HUES48 (cell line): ENCODE measurements around the gene METTL15.
"Not testable (repeated sequence)": the region's sequence is repeated elsewhere in the genome, so short reads cannot be mapped to it uniquely, and the experiment has no call there.

Experiments used
- H3K27ac ChIP-seq: one replicate; pipeline ENCODE4 v1.7.0; 2013; ENCODE audit warnings: low read depth, low read length, inconsistent platforms
- H3K27me3 ChIP-seq: 2 replicates; pipeline ENCODE4 v1.6.1; 2013; ENCODE audit warnings: mild to moderate bottlenecking, low read length; ENCODE audit not compliant: control insufficient read depth, insufficient read depth
- H3K36me3 ChIP-seq: 2 replicates; pipeline ENCODE4 v1.6.1; 2013; ENCODE audit warnings: low read length; ENCODE audit not compliant: control insufficient read depth, insufficient read depth
- H3K4me1 ChIP-seq: 2 replicates; pipeline ENCODE4 v1.6.1; 2013; ENCODE audit warnings: mild to moderate bottlenecking, low read length; ENCODE audit not compliant: control insufficient read depth, insufficient read depth
- H3K4me3 ChIP-seq: 2 replicates; pipeline ENCODE4 v1.5.1; 2013; ENCODE audit warnings: mild to moderate bottlenecking, low read depth, low read length
- H3K9ac ChIP-seq: 2 replicates; pipeline ENCODE4 v1.6.1; 2013; ENCODE audit warnings: mild to moderate bottlenecking, low read depth, low read length, moderate library complexity
- H3K9me3 ChIP-seq: 2 replicates; pipeline ENCODE4 v1.6.1; 2013; ENCODE audit warnings: low read length; ENCODE audit not compliant: control insufficient read depth, insufficient read depth

The METTL15 gene

DNA sequence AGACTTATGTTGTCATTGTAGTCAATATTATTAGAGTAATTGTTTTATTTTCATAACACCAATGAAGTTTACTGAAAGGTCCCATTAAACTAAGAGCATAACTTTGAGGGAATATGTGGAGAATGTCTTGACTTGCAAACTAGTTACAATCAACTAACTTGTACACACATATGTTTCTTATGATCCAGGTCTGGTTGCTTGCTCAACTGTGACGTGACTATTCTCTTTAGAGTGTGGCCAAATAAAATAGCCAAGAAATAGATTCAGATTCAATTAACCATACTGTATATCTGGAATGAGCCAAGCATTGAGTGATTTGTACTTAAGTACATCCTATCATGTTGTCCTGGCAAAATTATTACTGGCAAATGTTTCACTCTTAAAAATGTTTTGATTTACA is 101.7 kb downstream of the METTL15 start:
- Histone ChIP-seq H3K9ac (no peak overlapping the region), H3K27ac (no peak overlapping the region), H3K27me3 (no peaks in the 10 kb centered on the region)

DNA sequence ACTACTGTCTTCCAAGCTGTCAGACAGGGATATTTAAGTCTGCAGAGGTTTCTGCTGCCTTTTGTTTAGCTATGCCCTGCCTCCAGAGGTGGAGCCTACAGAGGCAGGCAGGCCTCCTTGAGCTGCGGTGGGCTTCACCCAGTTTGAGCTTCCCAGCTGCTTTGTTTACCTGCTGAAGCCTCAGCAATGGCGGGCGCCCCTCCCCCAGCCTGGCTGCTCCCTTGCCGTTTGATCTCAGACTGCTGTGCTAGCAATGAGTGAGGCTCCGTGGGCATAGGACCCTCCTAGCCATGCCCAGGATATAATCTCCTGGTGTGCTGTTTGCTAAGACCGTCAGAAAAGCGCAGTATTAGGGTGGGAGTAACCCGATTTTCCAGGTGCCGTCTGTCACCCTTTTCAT is 113.9 kb downstream of the METTL15 start:
- not testable (repeated sequence) for H3K4me3 ChIP-seq, H3K9me3 ChIP-seq, H3K27me3 ChIP-seq, H3K36me3 ChIP-seq, H3K9ac ChIP-seq, H3K4me1 ChIP-seq, H3K27ac ChIP-seq

More for the DNA sequence above, 101.7 kb downstream of the METTL15 start:
- no peak overlapping the region for H3K4me3 ChIP-seq
- H3K36me3 ChIP-seq: no peaks in the 10 kb centered on the region
- H3K9me3 ChIP-seq: no peaks in the 10 kb centered on the region
- H3K4me1 ChIP-seq: no peaks in the 10 kb centered on the region

DNA sequence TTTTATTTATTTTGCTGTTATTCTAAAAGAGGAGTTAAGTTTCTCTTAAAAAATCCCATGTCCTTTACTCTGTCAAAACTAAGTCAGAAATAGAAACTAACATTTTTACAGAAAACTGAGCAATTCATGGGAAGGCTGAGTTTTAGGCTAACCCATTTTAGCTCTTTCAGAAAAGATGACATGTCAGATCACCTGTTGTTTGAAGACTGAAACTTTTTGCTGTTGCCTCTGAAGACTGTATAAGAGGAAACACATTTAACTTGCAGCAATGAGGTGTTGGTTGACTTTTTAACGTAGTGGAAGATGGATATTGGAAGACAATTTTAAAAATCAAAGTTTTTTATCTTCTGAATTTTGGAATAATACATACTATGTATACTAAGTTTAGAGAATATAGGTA is 115.4 kb downstream of the METTL15 start:
- H3K9me3 ChIP-seq: peaks cover 5% of the 10 kb centered on the region; the same call in 1 of the 2 replicates
- H3K27ac ChIP-seq: no peak overlapping the region
- no peak overlapping the region for H3K4me3 ChIP-seq
- H3K4me1 ChIP-seq: no peaks in the 10 kb centered on the region
- no peaks in the 10 kb centered on the region for H3K27me3 ChIP-seq
- H3K36me3 ChIP-seq: no peaks in the 10 kb centered on the region
- H3K9ac ChIP-seq: no peak overlapping the region

DNA sequence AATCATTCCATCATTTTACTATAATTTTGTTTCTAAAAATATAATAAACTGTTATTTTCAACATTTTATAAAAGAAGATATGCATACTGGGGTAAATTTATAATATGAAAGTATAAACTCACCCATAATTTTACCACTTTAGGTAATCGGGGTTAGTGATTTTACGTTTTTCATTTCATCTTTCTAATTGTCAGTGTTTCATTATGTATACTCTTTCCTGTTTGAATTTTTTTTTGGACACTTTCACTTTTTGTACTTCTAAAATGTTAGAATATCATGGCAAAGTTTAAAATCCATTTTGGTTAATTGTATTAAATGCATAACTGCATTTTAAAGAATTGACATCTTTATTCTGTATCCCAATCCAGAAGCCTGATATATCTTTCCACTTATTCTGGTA is 115.8 kb downstream of the METTL15 start:
- Histone ChIP-seq H3K36me3 (no peaks in the 10 kb centered on the region), H3K9ac (no peak overlapping the region), H3K9me3 (peaks cover 5% of the 10 kb centered on the region; the same call in 1 of the 2 replicates), H3K4me1 (no peaks in the 10 kb centered on the region), H3K4me3 (no peak overlapping the region), H3K27ac (no peak overlapping the region), H3K27me3 (no peaks in the 10 kb centered on the region)

DNA sequence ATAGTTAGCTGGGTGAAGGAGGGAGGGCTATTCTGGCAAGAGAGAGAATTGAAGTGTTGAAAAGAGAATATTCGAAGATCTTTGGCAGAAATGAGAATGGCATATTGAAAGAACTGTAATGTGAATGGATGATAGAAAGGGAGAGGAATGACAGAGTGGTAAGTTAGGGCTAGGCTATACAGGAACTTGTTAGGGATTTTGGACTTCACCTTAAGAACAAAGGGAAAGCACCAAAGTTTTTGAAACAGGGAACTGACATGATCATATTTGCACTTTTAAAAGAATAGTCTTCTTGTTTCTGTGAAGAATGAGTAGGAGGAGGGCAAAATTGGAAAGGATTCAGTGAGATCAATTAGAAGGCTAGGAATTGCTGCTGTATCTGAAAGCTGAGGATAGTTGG is 119.3 kb downstream of the METTL15 start:
- Histone ChIP-seq H3K9me3 (0 out of 2 replicates have a peak, but pooled peaks cover under 1% of the 10 kb centered on the region), H3K36me3 (no peaks in the 10 kb centered on the region)

DNA sequence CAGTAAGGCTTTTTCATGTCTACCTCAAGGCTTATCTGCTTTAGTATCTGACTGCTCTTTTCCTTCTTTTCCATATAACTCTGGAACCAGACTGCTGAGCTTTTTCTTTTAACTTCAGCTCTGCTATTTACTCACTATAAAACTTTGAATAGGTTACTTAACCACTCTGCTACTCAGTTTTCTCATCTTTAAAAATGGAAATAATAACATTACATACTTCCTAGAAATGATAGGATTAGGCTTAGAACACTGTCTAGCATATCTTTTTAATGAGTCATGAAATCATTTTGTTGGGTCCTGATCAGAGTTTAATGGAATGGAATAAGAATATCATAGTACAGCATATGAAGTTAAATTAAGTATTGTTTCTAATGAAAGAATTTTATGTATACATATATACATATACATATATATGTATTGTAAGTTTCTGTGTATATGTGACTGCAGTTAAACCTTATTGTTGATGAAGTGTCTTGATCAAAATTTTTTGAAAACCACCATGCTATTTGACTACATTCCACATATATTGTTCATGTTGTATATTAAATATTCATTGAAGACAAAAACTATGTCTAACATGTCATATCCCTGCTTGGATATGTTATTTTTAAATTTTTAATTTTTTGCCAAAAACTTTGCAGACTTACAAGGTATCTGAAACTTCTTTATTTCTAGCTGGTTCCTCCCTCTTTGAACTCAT is 120.2 kb downstream of the METTL15 start:
- no peaks in the 10 kb centered on the region for H3K36me3 ChIP-seq
- no peak overlapping the region for H3K4me3 ChIP-seq
- H3K9me3 ChIP-seq: no peaks in the 10 kb centered on the region
- H3K9ac ChIP-seq: no peak overlapping the region
- H3K4me1 ChIP-seq: no peaks in the 10 kb centered on the region
- H3K27me3 ChIP-seq: no peaks in the 10 kb centered on the region
- H3K27ac ChIP-seq: no peak overlapping the region

More for the DNA sequence above, 119.3 kb downstream of the METTL15 start:
- H3K27me3 ChIP-seq: no peaks in the 10 kb centered on the region
- H3K4me3 ChIP-seq: no peak overlapping the region
- no peaks in the 10 kb centered on the region for H3K4me1 ChIP-seq
- H3K27ac ChIP-seq: no peak overlapping the region
- H3K9ac ChIP-seq: no peak overlapping the region

DNA sequence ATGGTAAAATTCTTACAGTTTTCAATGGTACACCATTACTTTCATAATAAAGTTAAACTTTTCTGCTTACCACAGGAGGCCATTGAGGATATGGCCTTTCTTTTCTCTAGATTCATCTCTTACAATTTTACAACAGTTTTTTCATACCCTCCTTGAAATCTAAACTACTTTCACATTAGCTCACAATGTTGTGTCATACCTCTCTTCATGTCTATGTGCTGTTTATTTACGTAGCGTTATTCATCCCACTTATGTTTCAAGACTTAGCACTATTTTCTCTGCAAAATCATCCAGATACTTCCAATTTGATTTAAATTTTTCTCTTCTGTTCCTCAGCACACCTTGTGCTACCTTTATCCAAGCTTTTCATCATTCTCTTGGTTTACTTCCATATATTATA is 123.3 kb downstream of the METTL15 start:
- Histone ChIP-seq H3K36me3 (no peaks in the 10 kb centered on the region), H3K4me3 (no peak overlapping the region), H3K27ac (no peak overlapping the region), H3K27me3 (no peaks in the 10 kb centered on the region), H3K4me1 (no peaks in the 10 kb centered on the region), H3K9me3 (no peaks in the 10 kb centered on the region), H3K9ac (no peak overlapping the region)

DNA sequence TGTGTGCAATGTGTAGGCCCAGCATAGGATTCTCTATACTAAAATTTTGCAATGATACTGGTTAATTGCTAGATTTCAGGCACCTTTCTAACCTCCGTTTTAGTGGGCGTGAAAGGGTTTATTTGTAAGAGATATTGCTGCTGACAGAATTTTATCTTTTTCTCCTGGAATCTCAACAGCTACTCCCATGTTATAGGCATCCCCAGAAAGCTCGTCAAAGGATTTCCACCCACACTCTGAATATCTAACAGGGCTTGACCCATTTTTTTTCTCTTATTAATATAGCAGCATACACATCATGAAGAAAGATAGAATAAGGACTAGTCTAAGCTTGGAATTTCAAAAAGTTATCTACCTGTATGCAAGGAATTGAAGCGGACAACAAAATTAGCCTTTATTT is 124.5 kb downstream of the METTL15 start:
- Histone ChIP-seq H3K27me3 (no peaks in the 10 kb centered on the region), H3K36me3 (no peaks in the 10 kb centered on the region), H3K9ac (no peak overlapping the region), H3K9me3 (no peaks in the 10 kb centered on the region), H3K4me3 (no peak overlapping the region), H3K27ac (no peak overlapping the region), H3K4me1 (no peaks in the 10 kb centered on the region)

DNA sequence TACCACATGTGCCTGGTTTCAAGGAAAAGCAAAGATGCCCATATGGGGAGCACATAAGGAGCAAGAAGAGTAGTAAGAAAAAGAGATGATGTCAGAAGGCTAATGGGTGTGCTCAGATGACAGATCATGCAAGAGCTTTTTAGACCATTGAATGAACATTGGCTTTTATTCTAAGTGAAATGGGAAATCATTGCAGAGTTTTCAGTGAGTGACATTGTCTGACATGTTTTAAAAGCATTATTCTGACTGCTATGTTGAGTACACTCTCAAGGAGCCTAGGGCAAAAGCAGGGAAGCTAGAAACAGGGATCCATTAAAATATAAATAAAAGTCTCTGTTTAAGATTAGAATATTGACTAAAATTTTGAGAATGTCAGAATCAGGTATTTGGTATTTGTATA is 133.6 kb downstream of the METTL15 start:
- H3K9ac ChIP-seq: no peak overlapping the region
- H3K9me3 ChIP-seq: 0 out of 2 replicates have a peak, but pooled peaks cover 9% of the 10 kb centered on the region
- H3K4me3 ChIP-seq: no peak overlapping the region
- no peaks in the 10 kb centered on the region for H3K4me1 ChIP-seq
- no peaks in the 10 kb centered on the region for H3K36me3 ChIP-seq
- no peak overlapping the region for H3K27ac ChIP-seq
- no peaks in the 10 kb centered on the region for H3K27me3 ChIP-seq

DNA sequence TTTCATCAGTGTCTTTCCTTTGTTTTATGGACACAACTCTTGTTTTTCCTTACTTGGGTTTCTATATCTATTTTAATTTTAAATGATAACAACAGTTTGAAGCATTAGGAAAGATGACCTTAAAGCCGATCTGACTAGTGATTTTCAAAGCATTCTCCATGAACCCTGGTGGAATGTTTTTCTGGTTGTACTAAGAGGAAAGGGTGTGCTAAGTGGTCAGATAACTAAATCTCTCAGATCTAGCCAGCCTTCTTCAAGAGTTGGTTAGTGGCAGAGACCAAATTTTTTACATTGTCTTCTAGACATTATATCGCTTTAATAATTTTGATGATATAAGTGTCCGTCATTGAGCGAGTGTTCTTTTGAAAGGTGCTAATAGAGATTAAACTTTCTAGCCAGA is 134.4 kb downstream of the METTL15 start:
- no peaks in the 10 kb centered on the region for H3K4me1 ChIP-seq
- H3K9ac ChIP-seq: no peak overlapping the region
- no peak overlapping the region for H3K4me3 ChIP-seq
- no peaks in the 10 kb centered on the region for H3K36me3 ChIP-seq
- H3K27ac ChIP-seq: no peak overlapping the region
- H3K27me3 ChIP-seq: no peaks in the 10 kb centered on the region
- 0 out of 2 replicates have a peak, but pooled peaks cover 9% of the 10 kb centered on the region for H3K9me3 ChIP-seq

DNA sequence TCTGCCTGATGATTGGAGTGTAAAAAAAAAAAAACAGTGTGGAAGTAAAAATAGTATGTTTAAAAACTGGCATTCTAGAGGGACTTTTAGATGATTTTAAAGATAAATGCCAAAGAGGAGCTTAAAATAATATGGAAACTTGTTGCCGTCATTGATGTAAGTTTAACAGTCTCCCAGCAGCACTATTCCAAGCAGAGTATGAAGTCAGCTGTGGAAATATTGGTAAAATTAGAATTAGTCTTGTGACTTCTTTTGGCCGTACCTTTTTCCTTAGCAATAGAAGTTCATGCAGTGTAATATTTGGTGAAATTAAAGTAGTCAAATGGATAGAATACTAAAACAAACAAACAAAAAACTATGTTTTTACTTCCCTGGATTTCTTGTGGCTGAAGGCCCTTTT is 134.9 kb downstream of the METTL15 start:
- Histone ChIP-seq H3K27me3 (no peaks in the 10 kb centered on the region), H3K4me1 (no peaks in the 10 kb centered on the region), H3K27ac (no peak overlapping the region), H3K9ac (no peak overlapping the region), H3K9me3 (0 out of 2 replicates have a peak, but pooled peaks cover 9% of the 10 kb centered on the region), H3K4me3 (no peak overlapping the region), H3K36me3 (no peaks in the 10 kb centered on the region)
